ENCODE data around the gene PAH. TPM values are rescaled to one million over a fixed set of nuclear protein-coding genes. Genes with fewer than 3 reads are reported as not detected.

The PAH gene
- total RNA-seq, 2 donors from 2014 or later, result 0.37 TPM; not detected in 1

DNA sequence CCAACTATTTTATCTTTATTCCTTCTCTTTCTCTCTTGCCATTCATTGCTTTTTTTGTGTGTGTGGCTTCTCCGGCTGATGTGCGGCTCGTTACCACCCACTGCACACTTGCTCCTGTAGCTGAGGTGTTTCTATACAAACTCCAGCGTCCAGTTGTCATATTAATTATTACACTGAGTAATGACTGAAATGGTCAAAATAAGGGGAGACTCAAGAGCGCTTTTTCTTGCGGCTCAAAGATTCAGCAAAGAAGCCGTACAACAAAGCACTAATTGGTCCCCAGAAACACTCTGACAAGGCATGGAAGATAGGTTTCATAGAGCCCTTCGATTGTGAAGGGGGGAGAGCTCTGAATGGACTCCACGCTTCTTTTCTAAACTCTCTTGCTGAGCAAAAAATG, 34.8 kb upstream of the PAH start:
- DNase-seq (ENCODE audit: low spot score), result no peak
- intact Hi-C loops (cut with DNase I), result loop anchor here in 1 of 2 donors (5.0 kb wide), 1 partner anchor 1860 kb away; no protein-coding TSS in a partner anchor

DNA sequence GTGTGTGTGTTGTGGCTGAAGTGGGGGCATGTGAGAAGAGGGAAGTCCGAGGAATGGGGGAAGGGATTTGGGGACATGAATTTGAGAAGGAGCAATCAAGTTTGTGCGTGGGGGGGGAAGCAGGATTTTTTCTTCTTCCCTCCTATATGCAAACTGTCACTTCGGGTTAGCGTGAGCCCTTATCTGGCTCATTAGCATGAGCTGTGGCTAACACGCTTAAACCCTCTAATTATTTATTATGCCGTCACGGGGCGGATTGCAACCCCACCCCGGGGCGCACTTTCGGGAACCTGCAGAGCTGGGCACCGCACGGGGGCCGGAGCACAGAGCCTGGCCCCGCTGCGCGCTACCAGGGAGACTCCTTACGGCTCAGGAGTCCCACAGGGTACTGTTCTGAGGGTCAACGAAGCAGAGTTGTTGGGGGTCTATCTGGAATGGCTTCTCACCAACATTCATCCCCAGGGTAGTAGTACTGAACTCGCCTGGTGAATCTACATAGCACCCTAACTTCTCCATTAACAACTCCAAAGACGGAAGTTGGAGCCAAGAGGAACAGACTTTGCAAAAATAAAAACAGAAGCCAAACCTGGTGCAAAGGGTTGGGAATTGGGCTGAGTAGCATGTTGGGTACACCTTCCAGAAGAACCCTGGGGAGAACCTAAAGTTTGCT, 34.0 kb upstream of the PAH start:
- DNase-seq (ENCODE audit: low spot score), result no peak
- intact Hi-C loops (cut with DNase I), result loop anchor here in 1 of 2 donors (5.0 kb wide), 1 partner anchor 1859 kb away; no protein-coding TSS in a partner anchor

DNA sequence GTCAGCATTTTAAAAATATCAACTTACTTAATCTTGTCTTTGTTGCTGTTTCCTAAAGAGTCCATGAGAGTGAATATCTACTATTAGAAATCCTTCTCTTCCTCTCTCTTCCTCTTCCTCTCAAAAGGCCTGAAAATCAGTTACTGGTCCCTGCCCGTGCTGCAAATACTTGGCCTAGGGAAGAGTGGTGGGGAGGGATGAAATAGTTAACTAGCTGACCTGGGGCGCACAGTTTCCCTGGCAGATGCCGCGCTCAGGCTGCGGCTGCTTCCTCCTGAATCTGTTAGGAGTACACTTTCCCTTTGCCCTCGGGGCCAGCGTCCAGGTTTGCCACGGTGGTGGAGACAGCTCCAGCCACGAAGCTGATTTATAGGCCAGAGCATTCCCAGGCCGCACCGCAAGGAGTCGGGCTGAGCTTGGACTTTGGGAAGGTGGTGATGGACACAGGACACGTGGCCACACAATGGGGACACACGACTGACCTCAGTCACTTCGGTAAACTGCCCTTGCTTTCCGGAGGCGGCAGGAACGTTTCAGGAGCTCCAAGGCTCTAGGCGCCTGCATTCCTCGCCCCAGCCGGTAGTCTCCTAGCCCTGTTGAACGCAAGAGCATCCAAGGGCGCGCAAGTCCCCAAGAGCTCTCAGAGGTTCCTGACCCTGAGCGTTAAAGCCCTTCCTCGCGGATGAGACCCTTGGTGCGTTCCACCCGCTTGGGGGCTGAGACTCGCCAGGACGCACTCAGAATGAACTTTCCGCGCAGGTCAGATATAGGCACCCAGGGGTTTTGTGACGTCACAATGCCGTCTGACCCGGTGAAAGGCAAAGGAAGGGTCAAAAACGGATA, 33.3 kb upstream of the PAH start:
- DNase-seq (ENCODE audit: low spot score), result no peak
- intact Hi-C loops (cut with DNase I), result loop anchor here in 1 of 2 donors (5.0 kb wide), 1 partner anchor 1858 kb away; no protein-coding TSS in a partner anchor

DNA sequence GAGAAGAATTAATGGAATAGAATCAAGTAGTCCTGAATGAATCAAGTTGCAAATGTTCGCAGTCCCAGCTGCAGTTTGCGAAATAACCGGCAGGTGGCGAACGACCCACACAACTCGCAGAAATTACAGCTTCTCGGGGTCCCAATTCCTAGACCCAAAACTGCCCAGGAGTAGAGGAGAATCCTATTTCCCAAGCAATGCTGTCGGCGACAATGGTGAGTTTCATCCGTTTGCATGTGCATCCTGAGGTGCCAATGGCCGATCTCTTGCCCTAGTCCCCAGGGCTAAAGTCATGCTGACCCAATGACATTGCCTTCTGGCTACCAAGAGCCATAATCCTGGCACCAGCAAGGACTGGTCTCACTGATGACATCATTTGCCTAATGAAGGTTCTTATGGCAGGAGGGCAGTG, 31.9 kb upstream of the PAH start:
- intact Hi-C loops (cut with DNase I), result no loop called here
- no peak for DNase-seq (ENCODE audit: low spot score)

DNA sequence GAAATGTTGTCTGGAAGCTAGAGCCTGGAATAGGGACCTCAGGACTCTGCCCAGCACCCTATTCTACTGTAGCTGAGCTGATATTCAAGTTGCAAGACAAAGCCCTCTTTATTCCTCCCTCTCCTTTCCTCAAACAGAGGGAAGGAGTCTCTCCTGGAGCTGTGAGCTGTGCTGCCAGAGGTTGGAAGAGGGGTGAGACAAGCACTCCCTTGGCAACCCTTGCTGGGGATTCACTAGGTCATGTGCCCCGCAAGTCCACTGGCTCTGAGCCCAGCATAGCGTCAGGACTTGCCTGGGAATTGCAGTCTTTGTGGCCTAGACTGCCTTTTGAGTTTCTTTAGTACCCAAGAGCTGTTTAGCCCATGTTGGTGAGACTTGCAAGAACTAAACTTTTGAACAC, 29.0 kb upstream of the PAH start:
- intact Hi-C loops (cut with DNase I), result no loop called here
- no peak for DNase-seq (ENCODE audit: low spot score)

DNA sequence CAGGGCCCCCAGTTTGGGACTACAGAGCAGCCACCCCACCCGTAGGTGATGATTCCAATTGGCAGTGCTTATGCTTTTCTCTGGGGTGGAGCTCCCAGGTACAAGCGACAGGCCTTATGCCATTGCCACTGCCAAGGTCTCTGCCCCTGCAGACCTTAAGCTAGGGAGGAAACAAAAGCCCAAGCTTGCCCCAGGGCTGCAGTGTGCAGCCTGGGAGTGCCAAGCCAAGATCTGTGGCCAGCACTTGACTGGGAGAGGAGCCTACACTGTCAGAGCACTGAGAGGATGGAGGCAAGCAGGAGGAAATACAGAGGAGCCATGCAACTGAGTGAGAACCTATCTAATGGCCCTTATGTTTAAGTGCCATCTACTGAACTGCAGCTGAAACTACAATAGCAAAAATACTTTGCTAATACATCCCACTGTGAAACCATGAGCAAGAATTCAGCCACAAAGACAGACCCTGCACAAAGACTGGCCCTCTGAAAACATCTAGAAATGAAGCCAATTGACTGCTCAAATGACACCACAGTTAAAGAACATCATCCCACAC, 22.7 kb upstream of the PAH start:
- no peak for DNase-seq (ENCODE audit: low spot score)
- intact Hi-C loops (cut with DNase I), result no loop called here

DNA sequence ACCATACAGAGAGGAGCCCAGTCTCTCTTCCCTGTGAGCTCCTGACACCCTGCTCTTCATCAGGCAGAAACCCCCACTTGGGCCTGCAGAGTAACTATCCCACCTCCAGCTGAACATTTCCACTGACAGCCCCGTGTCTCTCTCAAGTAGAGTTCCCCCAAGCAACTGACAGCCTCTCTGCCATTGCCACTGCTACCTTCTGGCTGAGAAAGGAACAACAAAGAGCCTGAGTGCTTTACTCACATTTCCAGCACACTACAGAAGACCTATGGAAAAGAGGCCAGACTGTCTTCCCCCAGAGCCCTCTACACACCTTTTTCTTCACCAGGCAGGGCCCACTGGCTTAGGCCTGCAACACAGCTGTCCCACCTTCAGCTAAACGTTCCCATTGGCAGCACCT, 22.0 kb upstream of the PAH start:
- intact Hi-C loops (cut with DNase I), result no loop called here

DNA sequence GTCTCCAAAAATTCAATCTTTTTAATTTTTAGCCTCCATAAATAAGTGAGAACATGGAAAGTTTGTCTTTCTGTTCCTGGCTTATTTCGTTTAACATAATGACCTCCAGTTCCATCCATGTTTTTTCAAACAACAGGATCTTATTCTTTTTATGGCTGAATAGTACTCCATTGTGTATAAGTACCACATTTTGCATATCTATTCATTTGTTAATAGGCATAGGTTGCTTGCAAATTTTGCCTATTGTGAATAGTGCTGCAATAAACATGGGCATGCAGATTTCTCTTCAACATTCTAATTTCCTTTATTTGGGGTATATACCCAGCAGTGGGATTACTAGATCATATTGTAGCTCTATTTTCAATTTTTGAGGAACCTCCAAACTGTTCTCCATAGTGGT, 16.1 kb upstream of the PAH start:
- DNase-seq (ENCODE audit: low spot score), result no peak
- intact Hi-C loops (cut with DNase I), result no loop called here

More for the DNA sequence above, 22.0 kb upstream of the PAH start:
- no peak for DNase-seq (ENCODE audit: low spot score)

DNA sequence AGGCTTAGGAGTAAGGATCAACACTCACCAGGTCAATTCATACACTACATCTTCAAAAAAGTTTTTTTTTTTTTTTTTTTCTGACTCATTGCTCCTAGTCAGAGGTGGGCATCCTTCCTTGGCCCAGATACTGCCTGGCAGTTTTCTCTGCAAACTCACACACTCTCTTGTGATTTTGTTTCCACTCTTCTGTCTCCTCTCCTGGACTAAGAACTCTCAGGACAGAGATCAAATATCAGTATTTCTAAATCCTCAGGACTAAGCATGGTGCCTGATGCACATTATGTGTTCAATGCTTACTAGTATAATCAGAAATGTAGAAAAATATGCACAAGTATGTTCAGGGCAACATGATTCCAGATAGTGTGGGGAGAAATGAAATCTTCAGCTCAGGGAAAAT, 10.2 kb upstream of the PAH start:
- intact Hi-C loops (cut with DNase I), result no loop called here
- DNase-seq (ENCODE audit: low spot score), result no peak

DNA sequence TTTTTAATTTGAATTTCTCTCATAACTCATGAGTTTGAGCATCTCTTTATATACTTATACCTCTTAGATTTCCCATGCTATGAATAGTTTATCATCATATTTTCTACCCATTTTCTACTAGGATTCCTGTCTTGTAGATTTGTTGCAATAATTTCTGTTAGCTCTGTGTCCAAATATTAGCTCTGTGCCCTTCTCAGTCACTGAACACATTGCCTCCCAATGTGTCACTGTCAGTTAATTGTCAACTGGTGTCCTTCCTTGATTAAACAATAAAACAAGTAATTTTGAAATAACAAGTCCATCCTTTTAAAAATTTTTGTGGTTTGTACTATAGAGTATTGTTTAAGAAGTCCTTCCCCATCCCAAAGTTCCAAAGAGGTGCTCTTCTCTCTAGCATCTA, 4.2 kb upstream of the PAH start:
- DNase-seq (ENCODE audit: low spot score), result no peak
- intact Hi-C loops (cut with DNase I), result no loop called here

DNA sequence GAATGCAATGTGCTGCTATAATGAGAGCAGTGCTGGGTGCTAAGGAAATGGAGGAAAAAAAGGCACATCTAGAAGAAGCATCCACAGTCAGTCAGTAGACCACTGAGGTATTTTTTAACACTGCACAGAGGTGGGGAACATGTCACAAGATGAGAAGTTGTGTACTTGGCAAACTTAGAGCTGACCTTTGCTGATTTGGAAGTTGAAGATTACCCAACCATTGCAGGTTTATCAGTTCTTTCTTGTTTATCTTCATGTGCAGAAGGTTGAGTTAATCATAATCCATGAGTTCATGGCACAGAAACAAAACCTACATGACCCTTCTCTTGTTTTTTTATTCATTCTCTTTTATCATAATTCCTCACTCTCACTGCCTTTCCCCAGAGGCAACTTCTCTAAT, 3.2 kb upstream of the PAH start:
- no peak for DNase-seq (ENCODE audit: low spot score)
- intact Hi-C loops (cut with DNase I), result no loop called here

DNA sequence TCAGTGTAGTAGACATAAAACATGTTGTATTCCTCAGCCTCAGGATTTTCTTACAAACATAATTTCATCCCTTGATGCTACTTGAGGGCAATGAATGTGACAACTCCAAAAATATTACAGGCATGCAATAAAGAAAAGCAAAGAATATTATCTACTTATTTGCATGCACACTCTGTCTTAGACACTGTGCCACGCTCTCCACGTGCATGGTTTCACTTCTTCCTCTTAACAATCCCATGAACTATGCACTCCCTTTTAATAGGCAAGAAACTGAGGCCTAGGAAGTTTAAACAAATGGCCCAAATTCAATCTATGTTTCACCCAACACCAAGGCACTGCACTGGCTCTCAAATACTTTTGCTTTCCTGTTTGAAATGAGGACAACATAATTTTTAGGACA, 1.8 kb upstream of the PAH start:
- no peak for DNase-seq (ENCODE audit: low spot score)
- intact Hi-C loops (cut with DNase I), result no loop called here

DNA sequence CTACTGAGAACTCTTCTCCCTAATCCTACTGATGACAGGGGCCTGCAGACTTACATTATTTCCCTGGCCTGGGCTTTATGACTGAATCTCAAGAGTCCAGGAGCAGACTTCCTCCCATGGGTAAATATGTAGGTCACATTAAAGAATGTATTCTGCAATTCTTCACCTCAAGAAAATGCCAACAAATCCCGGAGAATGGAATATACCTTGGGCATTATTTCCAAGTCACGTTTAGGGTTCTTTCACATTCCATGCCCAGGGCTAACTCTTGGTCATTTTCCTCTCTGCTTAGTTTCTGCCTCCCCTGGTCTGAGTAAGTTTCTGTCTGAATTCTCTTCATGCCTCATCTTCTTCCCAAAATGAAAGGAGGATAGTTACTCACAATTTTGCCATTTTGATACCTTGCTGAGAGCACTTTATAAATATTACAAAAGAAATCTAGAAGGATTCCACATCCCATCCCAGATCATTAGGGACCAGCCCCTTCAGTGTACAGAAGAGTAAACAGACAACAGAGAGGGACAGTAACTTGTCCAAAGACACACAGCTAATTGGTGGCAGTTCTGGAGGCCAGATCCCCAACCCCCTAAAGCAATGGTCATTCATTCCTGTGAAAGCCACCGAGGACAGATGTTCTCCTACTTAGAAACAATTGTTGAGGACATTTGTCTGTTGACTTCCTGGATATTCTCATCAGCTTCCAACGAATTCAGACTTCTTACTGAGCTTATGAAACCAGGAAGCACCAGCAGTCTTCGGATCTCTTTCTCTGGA, 605 bp downstream of the PAH start:
- intact Hi-C loops (cut with DNase I), result no loop called here
- no peak for DNase-seq (ENCODE audit: low spot score)

DNA sequence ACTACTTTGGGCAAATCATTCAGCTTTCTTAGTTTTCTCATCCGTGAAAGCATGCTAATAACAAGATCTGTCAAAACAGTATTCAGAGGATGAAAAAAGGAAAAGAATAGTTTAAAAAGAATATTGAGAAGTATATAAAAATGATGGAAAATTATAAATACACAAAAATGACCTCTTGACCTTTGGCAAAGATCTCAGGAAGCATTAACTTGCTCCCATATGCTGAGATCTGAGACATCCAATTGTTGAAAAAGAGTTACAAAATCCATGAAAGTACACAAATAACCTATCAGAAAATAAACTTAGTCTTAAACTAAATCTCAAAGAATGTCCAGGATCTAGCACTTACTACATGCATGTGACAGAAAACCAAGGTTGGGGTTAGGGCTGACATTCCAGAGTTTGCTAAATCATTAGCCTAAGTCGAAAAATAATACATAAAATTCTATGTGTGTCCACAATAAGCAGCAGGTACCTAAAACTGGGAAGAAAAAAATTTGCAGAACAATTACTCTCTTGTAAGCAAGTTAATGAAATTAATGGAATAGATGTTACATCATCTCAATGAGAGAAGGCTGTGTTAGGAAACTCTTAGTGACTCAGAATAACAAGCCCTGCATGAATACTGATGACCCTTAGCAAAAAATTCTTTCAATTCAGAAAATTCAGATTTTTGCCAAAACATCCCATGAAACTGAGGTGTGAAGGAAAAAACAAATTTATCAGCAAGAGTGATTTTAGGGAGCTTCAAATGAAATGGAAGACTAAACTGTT, 3.4 kb downstream of the PAH start:
- intact Hi-C loops (cut with DNase I), result no loop called here
- no peak for DNase-seq (ENCODE audit: low spot score)

DNA sequence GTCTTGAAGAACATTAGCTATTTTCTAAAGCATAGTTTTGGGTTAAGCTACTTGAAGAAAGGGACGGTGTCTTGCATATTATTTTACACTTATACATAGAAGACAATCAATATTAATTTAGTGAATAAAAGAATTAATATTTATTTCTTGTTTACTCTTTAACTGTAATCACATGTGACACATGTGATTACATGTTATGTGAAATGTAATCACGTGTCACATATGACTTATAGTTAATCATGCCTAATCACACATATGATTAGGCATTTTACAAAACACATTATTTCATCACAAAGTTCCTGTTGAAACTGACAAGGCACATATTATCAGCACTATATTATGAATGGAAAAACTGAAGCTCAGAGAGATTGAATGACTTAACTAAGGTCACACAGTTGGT, 4.8 kb downstream of the PAH start:
- no peak for DNase-seq (ENCODE audit: low spot score)
- intact Hi-C loops (cut with DNase I), result no loop called here

DNA sequence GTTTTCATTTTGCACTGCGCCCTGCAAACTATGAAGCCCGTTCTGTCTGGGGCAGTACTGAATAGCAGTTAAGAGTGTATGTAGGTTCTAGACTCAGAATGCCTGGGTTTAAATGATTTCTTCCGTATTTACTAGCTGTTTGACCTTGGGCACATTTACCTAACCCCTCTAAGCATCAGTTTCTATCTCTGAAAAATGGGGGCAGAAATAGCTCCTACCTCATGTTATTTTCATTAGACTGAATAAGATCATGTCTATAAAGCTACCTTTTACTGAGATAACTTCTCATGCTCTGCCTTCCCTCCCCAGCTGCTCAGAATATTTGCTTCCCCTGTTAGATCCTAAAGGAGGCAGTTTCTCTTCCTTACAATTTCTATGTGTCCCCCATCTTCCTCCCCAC, 5.7 kb downstream of the PAH start:
- intact Hi-C loops (cut with DNase I), result no loop called here
- no peak for DNase-seq (ENCODE audit: low spot score)

DNA sequence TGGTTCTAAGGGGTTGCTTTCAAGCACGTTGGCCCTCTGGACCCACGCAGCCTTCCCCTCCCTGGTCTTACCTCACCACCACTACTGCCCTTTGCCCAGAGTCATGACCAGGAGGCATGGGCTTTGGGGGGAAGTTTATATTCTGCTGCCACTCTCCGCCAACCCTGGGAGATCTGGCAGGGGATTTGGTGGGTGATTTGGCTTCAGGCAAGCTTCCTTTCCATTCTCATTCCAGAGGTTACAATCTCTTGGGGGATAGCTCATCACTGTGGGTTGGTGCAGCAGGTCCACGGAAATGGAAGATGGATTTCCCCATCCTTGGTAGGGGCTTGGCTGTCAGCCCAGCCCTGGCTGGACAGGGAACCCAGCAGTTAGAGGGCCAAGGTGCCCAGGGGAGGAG, 6.3 kb downstream of the PAH start:
- no peak for DNase-seq (ENCODE audit: low spot score)
- intact Hi-C loops (cut with DNase I), result no loop called here

DNA sequence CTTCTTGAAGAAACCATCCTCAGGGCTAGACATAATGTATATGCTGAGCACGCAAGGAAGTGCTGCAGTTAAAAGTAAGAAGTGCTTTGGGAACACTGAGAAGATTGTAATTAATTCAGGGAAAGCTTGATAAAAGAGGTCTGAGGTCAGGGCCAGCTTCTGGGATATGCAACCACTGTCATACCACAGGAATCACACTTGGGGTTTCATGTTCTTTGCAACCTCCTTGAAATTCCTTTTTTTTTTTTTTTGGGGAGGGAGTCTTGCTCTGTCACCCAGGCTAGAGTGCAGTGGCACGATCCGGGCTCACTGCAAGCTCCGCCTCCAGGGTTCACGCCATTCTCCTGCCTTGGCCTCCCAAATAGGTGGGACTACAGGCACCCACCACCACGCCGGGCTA, 6.9 kb downstream of the PAH start:
- no peak for DNase-seq (ENCODE audit: low spot score)
- intact Hi-C loops (cut with DNase I), result no loop called here

DNA sequence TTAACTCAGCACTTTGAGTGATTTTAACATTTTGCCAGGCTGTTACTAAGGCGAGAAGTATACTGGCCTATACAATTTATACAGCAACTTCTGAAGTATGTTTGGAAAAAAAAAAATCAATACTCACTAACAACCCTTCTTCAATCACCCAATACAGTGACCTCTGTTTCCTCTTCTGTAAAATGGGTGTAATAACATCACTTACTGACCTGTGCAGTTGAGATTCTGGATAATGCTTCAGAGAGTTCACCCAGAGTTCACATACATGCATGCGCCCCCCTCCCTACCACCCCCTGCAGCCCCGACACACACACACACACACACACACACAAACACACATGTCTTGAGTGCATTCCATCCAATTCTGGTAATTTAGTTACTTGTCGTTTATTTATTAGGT, 9.1 kb downstream of the PAH start:
- no peak for DNase-seq (ENCODE audit: low spot score)
- intact Hi-C loops (cut with DNase I), result no loop called here
